NT2/D1 (cell line): ENCODE data around the gene ZNF205.

ENCODE experiments used
- SUZ12 ChIP-seq: IDR thresholded peaks from 2 replicates; pipeline ENCODE4 v1.6.1; 2011; ENCODE audit not compliant: insufficient read length, insufficient read depth; ENCODE audit errors: extremely low read depth
- YY1 ChIP-seq: IDR thresholded peaks from 2 replicates; pipeline ENCODE4 v1.6.1; 2011; ENCODE audit not compliant: insufficient read length, insufficient read depth
- ZNF274 ChIP-seq: IDR thresholded peaks from 2 replicates; pipeline ENCODE4 v1.6.1; 2011; ENCODE audit warnings: mild to moderate bottlenecking, low read depth, low read length

- TF ChIP-seq YY1: no peak
- no peak for TF ChIP-seq ZNF274
- TF ChIP-seq SUZ12: no peak
These were observed 8.0 kb downstream of the ZNF205 start for GRCh38 chr16:3120435-3120834.
